GM18861 (cell line): ENCODE results near the gene GIT1.
"Not testable (repeated sequence)": the region's sequence is repeated elsewhere in the genome, so short reads cannot be mapped to it uniquely, and the experiment has no call there.

Experiments used
- ATAC-seq: cut with Tn5 transposase; IDR thresholded peaks from one replicate; pipeline ENCODE4 v1.9.1; 2021; ENCODE audit not compliant: unreplicated experiment

GIT1 gene

DNA sequence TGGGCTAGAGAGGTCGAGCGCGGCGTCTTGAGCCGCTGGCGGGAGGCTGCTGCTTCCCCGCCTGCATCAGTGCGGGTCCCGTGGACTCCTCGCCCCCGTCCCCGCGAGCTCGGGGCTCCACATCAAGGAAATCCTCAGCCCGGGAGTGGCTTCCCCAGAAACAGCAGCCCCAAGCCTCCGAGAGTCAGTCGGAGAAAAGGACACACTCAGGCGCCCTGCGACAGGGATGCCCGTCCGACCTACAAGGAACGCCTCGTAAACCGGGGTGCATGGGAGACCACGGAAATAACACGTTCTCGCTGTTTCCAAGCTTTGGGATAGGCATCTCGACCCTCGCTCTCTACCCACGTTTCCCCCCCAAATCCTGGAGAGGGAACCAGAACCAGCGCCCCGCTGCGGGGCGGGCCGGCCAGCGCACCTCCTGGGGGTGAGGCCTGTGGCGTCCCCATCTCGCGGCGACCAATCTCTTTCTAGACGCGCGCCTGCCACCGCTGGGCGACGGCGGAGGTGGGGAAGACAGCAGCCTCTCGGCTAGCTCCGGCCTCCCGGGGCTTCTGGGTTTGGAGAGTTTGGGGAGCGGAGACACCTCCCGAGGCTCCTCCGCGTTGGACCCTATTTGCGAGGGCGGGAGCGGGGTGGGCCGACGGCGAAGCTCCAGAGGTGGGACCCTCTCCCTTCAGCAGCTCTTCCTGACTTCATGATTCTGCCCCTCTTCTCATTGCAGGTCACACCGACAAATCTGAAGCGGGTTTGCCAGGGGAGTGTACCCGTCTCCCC lies 21.7 kb downstream of the GIT1 start:
- peak; percentile 31 for ATAC-seq

GRCh38 chr17:29567304-29567553 lies 22.2 kb downstream of the GIT1 start:
- ATAC-seq = no peak

DNA sequence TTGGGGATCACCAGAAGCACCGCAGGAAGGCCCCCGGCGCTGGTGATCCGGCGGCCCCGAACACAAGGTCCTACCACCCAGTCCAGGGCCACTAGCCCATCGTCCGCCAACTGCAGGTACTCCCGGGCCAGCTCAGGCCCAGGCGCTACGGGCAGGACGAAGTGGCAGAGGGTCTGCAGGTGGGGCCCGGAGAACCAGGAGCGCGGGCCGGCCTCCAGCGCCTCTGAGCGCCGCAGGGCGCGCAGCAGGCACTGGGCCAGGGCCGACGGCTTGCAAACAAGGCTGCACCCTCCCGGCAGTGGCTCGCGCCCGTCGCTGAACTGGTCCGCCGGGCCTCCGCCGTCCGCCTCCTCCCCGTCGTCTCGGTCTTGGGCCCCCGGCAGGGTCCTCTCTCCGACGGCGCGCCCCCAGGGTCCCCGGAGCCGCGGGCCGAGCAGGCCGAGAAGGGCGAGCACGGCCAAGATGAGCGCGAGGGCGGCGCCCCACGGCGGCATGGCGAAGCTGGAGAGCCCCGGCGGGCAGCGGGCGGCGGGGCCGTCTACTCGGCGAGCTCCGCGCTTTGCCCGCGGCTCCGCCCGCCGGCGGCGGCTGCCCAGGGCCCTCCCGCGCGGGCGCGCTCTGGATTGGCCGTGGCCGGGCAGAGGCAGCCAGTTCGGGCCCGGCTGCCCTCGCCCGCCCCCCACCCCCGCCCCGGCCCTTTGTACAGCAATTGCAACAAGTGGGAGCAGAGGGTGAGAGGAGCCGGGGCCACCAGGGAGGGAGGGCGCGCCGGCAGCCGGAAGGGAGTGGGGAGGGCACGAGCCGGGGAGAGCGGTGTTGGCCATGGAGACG lies 22.8 kb downstream of the GIT1 start, which contains the start of gene ABHD15:
Gene ABHD15 (minus strand): TSS at position 565 of the 831 bp plus-strand sequence. CDS start 71 bp downstream, at position 494.
- no peak for ATAC-seq

GRCh38 chr17:29565643-29566472 lies 23.6 kb downstream of the GIT1 start:
- no peak for ATAC-seq

DNA sequence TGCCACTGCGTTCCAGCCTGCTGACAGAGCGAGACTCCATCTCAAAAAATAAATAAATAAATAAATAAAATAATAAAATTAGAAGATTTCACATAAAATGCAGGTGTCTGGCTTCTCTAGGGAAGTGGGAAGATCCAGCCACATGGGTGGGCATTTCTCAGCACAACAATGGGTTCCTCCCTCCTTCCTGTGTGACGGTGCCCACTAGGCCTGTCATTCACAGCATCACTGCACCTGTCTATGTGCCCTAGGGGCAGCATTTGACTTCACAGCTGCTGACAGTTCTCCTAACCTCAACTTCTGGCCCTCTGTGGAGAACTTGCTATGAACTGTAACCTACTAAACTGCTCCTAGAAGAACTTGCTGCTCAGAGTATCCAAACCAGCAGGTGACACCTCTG lies 25.6 kb downstream of the GIT1 start:
- ATAC-seq = no peak

- no peak for ATAC-seq
These were observed 26.8 kb downstream of the GIT1 start for GRCh38 chr17:29562615-29563014.

- no peak for ATAC-seq
These were observed 27.6 kb downstream of the GIT1 start for GRCh38 chr17:29561554-29562517.

- ATAC-seq = no peak
These were observed 29.1 kb downstream of the GIT1 start for GRCh38 chr17:29560316-29560715.

GRCh38 chr17:29559640-29560039 lies 29.8 kb downstream of the GIT1 start:
- no peak for ATAC-seq

- not testable (repeated sequence) for ATAC-seq
These were observed 31.3 kb downstream of the GIT1 start for GRCh38 chr17:29558139-29558538.

- ATAC-seq = no peak
These were observed 31.7 kb downstream of the GIT1 start for GRCh38 chr17:29557739-29558116.

DNA sequence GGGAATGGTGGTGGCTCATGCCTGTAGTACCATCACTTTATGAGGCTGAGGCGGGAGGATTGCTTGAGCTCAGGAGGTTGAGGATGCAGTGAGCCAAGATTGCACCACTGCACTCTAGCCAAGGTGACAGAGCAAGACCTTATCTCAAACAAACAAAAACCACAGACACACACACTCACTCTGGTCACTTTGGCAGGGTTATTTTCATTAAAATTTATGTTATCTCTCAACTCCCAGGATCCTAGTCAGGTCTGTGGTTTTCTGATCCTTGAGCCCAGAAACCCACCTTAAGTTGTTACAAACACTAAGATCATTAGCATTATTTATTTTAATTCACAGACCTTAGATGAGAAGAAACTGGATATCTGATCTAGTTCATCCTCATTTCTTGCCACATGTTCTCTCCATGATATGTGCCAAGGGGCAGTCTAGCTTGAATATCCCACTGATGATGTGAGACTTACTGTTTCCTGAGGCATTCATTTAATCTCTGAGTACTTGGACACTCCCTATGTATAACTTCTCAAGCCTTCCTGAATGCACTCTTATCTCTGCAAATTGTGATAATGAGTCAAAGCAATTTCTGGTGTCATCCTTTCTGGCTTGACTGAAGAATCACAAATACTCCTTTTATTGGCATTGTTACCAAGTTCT lies 32.2 kb downstream of the GIT1 start:
- no peak for ATAC-seq

GRCh38 chr17:29555840-29556239 lies 33.6 kb downstream of the GIT1 start:
- ATAC-seq = no peak

- ATAC-seq = peak; percentile 57
These were observed 40.1 kb downstream of the GIT1 start for GRCh38 chr17:29549177-29549923.

- no peak for ATAC-seq
These were observed 42.6 kb downstream of the GIT1 start for GRCh38 chr17:29546830-29547229.

DNA sequence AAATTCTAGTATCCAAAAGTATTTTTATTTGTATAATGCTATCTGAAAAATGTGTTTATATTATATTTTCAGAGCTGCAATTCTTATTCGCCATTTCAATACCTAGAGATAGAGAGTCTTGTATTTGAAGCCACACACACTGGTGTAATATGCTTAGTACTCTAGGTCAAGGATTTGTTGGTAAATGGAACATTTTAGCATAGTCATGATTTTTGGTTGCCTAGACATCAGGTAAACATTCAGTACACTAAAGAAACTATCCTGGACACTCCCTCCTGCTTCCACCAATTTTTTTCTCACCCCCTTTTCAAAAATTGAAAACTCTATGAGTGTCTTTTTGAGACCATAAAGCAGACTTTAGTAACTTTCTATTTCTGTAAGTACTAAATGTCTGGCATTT lies 43.4 kb downstream of the GIT1 start:
- ATAC-seq = no peak

DNA sequence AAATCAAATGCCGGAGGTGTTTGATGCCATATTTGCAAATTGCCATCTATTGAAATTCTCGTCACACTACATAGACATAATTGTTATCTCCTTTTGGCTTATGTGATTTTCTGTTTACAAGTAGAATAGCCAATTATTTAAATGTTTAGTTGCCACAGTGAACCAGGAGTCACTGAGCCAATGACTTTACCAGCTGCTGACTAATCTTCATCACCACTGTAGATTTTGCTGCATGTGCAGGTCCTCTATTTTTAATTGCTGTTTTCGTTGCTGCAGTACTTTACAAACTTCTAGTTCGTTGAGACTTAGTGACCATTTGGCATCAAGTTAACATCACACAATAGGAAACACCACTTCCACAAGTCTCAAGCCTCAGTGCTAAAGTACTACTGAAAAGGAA lies 45.4 kb downstream of the GIT1 start:
- no peak for ATAC-seq

GRCh38 chr17:29533976-29534375 lies 55.5 kb downstream of the GIT1 start:
- ATAC-seq = no peak

- ATAC-seq = no peak
These were observed 63.1 kb downstream of the GIT1 start for GRCh38 chr17:29526322-29526721.
